ENCODE data around the gene ENTPD8.

DNA sequence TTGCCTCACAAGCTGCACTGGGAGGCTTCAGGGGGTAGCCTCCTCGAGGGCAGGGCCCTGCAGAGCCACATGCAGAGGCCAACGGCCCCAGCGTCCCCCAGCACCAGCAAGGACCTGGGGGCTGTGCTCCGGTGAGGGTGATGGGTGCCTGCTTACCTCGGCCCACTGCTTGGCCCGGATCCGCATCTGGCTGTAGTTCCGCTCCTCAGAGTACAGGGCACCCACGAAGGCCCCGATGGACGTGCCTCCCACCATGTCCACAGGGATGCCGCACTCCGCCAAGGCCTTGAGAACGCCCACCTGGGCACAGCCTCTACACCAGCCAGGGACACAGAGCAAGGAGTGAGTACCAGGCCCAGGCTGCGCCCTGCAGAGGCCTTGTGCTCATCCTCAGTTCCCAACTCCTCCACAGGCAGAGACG, 26.0 kb upstream of the ENTPD8 start:
- TF ChIP-seq CTCF (IDR thresholded peaks at IDR 0.05) (no peak), POLR2A (IDR thresholded peaks at IDR 0.05) (no peak)

All from uterus (tissue), 2 donors.